A549 (cell line): ENCODE measurements around the gene CABYR. TPM values are rescaled to one million over a fixed set of nuclear protein-coding genes. Genes with fewer than 3 reads are reported as not detected.
A peak's percentile ranks its signal among the peaks of the same experiment; 100 is the strongest.

ENCODE experiments used
- ATAC-seq, 2 experiments: fragments of 200-7000 bp in 1 of 2; fragments of >200 bp in 1 of 2; cut with Nextera tagmentation in 1 of 2; cut with Tn5 transposase in 1 of 2; 3 replicates each; pipeline versions ENCODE4 v1.8.0 to v1.9.1; 2018 to 2020; ENCODE audit warnings: mild to moderate bottlenecking in 1 of 2, moderate library complexity in 1 of 2
- CTCF ChIA-PET: fragments of 300-600 bp; sonication (Branson Sonifier 250); formaldehyde crosslinking; extraction: SDS; loops from one replicate; lab custom pipeline; 2021; ENCODE audit warnings: antibody characterized with exemption, inconsistent platforms; lab: Yijun Ruan, JAX
- POLR2A ChIA-PET: fragments of 350-600 bp; formaldehyde crosslinking; extraction: SDS; loops from one replicate; lab custom pipeline; 2021; ENCODE audit warnings: antibody characterized with exemption, inconsistent platforms; lab: Yijun Ruan, JAX
- DNase-seq, 2 experiments: peaks; one replicate each; pipeline versions ENCODE4 v3.0.0 to v3.0.0-alpha.2; 2011 to 2016; ENCODE audit warnings: low read depth in 1 of 2, low spot score in 1 of 2
- FAIRE-seq: peaks from 2 replicates; lab custom pipeline; 2011; peaks lifted over from hg19 to GRCh38; lab: Jason Lieb, UNC
- H3K27ac ChIP-seq, 2 experiments: fragments of >200 bp; sonication (Bioruptor Twin); formaldehyde crosslinking; 3 replicates each; pipeline ENCODE4 v1.5.1; 2016 to 2017
- H3K4me1 ChIP-seq: fragments of >200 bp; sonication (Bioruptor Twin); formaldehyde crosslinking; 3 replicates; pipeline ENCODE4 v1.6.1; 2016
- H3K4me2 ChIP-seq: fragments of >200 bp; sonication (Bioruptor Twin); formaldehyde crosslinking; 3 replicates; pipeline ENCODE4 v1.6.1; 2016
- H3K4me3 ChIP-seq: fragments of >200 bp; sonication (Bioruptor Twin); formaldehyde crosslinking; 3 replicates; pipeline ENCODE4 v1.5.1; 2016
- H3K9me3 ChIP-seq: fragments of >200 bp; sonication (Bioruptor Twin); formaldehyde crosslinking; 3 replicates; pipeline ENCODE4 v1.6.1; 2016
- CBX2 ChIP-seq: fragments of 200-600 bp; sonication (generic); IDR thresholded peaks from 2 replicates; pipeline ENCODE4 v1.6.1; 2016; ENCODE audit warnings: low read depth, mild to moderate bottlenecking, borderline replicate concordance
- E2F6 ChIP-seq: IDR thresholded peaks from 2 replicates; pipeline ENCODE4 v1.6.1; 2012; ENCODE audit warnings: low read depth, borderline replicate concordance
- ESRRA ChIP-seq: fragments of 150-350 bp; IDR thresholded peaks from 2 replicates; pipeline ENCODE4 v1.6.1; 2014; ENCODE audit warnings: mild to moderate bottlenecking, low read length, borderline replicate concordance
- HDAC2 ChIP-seq: fragments of 200-600 bp; sonication (generic); IDR thresholded peaks from 2 replicates; pipeline ENCODE4 v1.6.1; 2016
- HES2 ChIP-seq: fragments of >200 bp; sonication (Bioruptor Twin); formaldehyde crosslinking; IDR thresholded peaks from 2 replicates; pipeline ENCODE4 v1.6.1; 2016
- HEYL ChIP-seq: fragments of 250-450 bp; sonication (Bioruptor Pico); IDR thresholded peaks from 2 replicates; pipeline ENCODE4 v1.8.0; 2021; ENCODE audit warnings: mild to moderate bottlenecking, moderate library complexity
- HMGXB4 ChIP-seq: fragments of 250-450 bp; sonication (Bioruptor Pico); IDR thresholded peaks from 2 replicates; pipeline ENCODE4 v1.5.0; 2021; ENCODE audit warnings: mild to moderate bottlenecking, moderate library complexity, borderline replicate concordance
- HOXB5 ChIP-seq: fragments of 250-450 bp; sonication (Bioruptor Pico); IDR thresholded peaks from 2 replicates; pipeline ENCODE4 v1.5.0; 2020; ENCODE audit warnings: mild to moderate bottlenecking, moderate library complexity
- JUNB ChIP-seq: fragments of >200 bp; sonication (Bioruptor Twin); formaldehyde crosslinking; IDR thresholded peaks from 2 replicates; pipeline ENCODE4 v1.6.1; 2016
- KDM1A ChIP-seq: fragments of 200-600 bp; sonication (generic); IDR thresholded peaks from 2 replicates; pipeline ENCODE4 v1.6.1; 2016; ENCODE audit warnings: low read depth, mild to moderate bottlenecking
- KDM5A ChIP-seq: fragments of 200-600 bp; sonication (generic); IDR thresholded peaks from 2 replicates; pipeline ENCODE4 v1.6.1; 2016; ENCODE audit warnings: antibody characterized with exemption, mild to moderate bottlenecking
- MAFK ChIP-seq: fragments of 450-650 bp; IDR thresholded peaks from 2 replicates; pipeline ENCODE4 v1.6.1; 2014; ENCODE audit not compliant: partially characterized antibody
- MYC ChIP-seq: IDR thresholded peaks from 2 replicates; pipeline ENCODE4 v1.6.1; 2012; ENCODE audit warnings: mild to moderate bottlenecking, inconsistent platforms, low read length, improper control_type of control experiment, borderline replicate concordance
- NFE2L2 ChIP-seq: fragments of 150-350 bp; conservative IDR thresholded peaks from 2 replicates; pipeline ENCODE4 v1.6.1; 2014; ENCODE audit warnings: low read length
- NR3C1 ChIP-seq: fragments of >200 bp; sonication (Bioruptor Twin); formaldehyde crosslinking; IDR thresholded peaks from 3 replicates; pipeline ENCODE4 v1.6.1; 2017
- POLR2A ChIP-seq: IDR thresholded peaks from 2 replicates; pipeline ENCODE4 v1.6.1; 2012; ENCODE audit warnings: mild to moderate bottlenecking, low read length
- RAD21 ChIP-seq, 2 experiments: fragments of >200 bp in 1 of 2; sonication (Bioruptor Twin) in 1 of 2; formaldehyde crosslinking in 1 of 2; IDR thresholded peaks in 1 of 2; conservative IDR thresholded peaks in 1 of 2; 2 replicates in 1 of 2; 3 replicates in 1 of 2; pipeline ENCODE4 v1.6.1; 2012 to 2018; ENCODE audit warnings: inconsistent platforms in 1 of 2
- RARB ChIP-seq: fragments of 250-450 bp; sonication (Bioruptor Pico); IDR thresholded peaks from 2 replicates; pipeline ENCODE4 v1.8.0; 2021; ENCODE audit warnings: mild to moderate bottlenecking, moderate library complexity
- RCOR1 ChIP-seq: fragments of 150-350 bp; IDR thresholded peaks from 2 replicates; pipeline ENCODE4 v1.6.1; 2014; ENCODE audit warnings: antibody characterized with exemption, low read length, low read depth
- RFX5 ChIP-seq: fragments of 450-650 bp; IDR thresholded peaks from 2 replicates; pipeline ENCODE4 v1.7.1; 2014; ENCODE audit warnings: antibody characterized with exemption, mild to moderate bottlenecking, moderate library complexity
- RNF2 ChIP-seq: fragments of 200-600 bp; sonication (generic); IDR thresholded peaks from 2 replicates; pipeline ENCODE4 v1.6.1; 2016; ENCODE audit warnings: low read depth, mild to moderate bottlenecking, antibody characterized with exemption, moderate library complexity, borderline replicate concordance
- SMC3 ChIP-seq: fragments of >200 bp; sonication (Bioruptor Twin); formaldehyde crosslinking; IDR thresholded peaks from 3 replicates; pipeline ENCODE4 v1.6.1; 2018; ENCODE audit warnings: inconsistent platforms
- SREBF2 ChIP-seq: fragments of 450-650 bp; IDR thresholded peaks from 2 replicates; pipeline ENCODE4 v1.6.1; 2014; ENCODE audit warnings: mild to moderate bottlenecking, moderate library complexity
- TFCP2L1 ChIP-seq: fragments of 250-450 bp; sonication (Bioruptor Pico); IDR thresholded peaks from 2 replicates; pipeline ENCODE4 v1.5.0; 2021; ENCODE audit warnings: mild to moderate bottlenecking
- WGBS: methylation state at CpG from one replicate; pipeline ENCODE4 v1.1.6; 2017; ENCODE audit errors: missing lambda C conversion rate; 5-methylcytosine and 5-hydroxymethylcytosine counted together
- polyA plus RNA-seq, 4 experiments: library from polyadenylated mRNA; depleted of rRNA in 3 of 4; stranded (reverse); fragments of >200 nt; fragmentation: RNase III in 1 of 4; extraction: RNeasy Plus Mini Kit Qiagen cat#74134 plus additional on column Dnase treatment in 1 of 4; gene quantifications; 2 replicates in 3 of 4; 3 replicates in 1 of 4; pipeline ENCODE4 v1.2.3, GENCODE V29; 2011 to 2017
- TF ChIP-seq, protein P1 (sequence below): fragments of >200 bp; sonication (Bioruptor Twin); formaldehyde crosslinking; IDR thresholded peaks from 3 replicates; pipeline ENCODE4 v1.5.1; 2016

The CABYR gene
- polyA plus RNA-seq, 2 of the 4 experiments (the other 2 are of a cell fraction), result 14.8 to 22.1 TPM

GRCh38 chr18:24168496-24168895 lies 29.6 kb downstream of the CABYR start (continued):
- TF ChIP-seq CBX2 (no peak), SMC3 (no peak), RARB (CRISPR knock-in tag) (no peak), RNF2 (no peak), KDM1A (no peak), MYC (no peak), JUNB (no peak), HMGXB4 (CRISPR knock-in tag) (no peak), HES2 (no peak), RFX5 (no peak)

GRCh38 chr18:24170360-24170759 lies 31.5 kb downstream of the CABYR start:
- Histone ChIP-seq H3K4me1 (0 out of 3 replicates have a peak, but pooled peaks cover 6% of the 10 kb centered on the region), H3K27ac (no peak overlapping the region), H3K4me3 (no peak overlapping the region), H3K4me2 (no peak overlapping the region), H3K9me3 (no peaks in the 10 kb centered on the region)
- ChIA-PET POLR2A (no interaction called here), CTCF (no interaction called here)
- no peak for FAIRE-seq
- 87% methylated on average over 8 of the region's 8 CpGs for WGBS
- no peak for DNase-seq
- no peak for ATAC-seq
- no peak for TF ChIP-seq HES2
- TF ChIP-seq RCOR1, result no peak
- no peak for TF ChIP-seq NR3C1
- TF ChIP-seq HMGXB4 (CRISPR knock-in tag), result no peak
- TF ChIP-seq MAFK, result no peak
- TF ChIP-seq CBX2, result no peak
- TF ChIP-seq SREBF2, result no peak
- no peak for TF ChIP-seq NFE2L2
- TF ChIP-seq, all 56 proteins: peak for 0

GRCh38 chr18:24173997-24174396 lies 35.1 kb downstream of the CABYR start:
- Histone ChIP-seq H3K4me1 (0 out of 3 replicates have a peak, but pooled peaks cover 6% of the 10 kb centered on the region), H3K4me2 (peak overlapping the region; percentile 38; the same call in 1 of the 3 replicates), H3K27ac (no peak overlapping the region), H3K4me3 (no peak overlapping the region), H3K9me3 (no peaks in the 10 kb centered on the region)
- WGBS, result 67% methylated on average over 3 of the region's 3 CpGs
- no peak for ATAC-seq
- FAIRE-seq, result no peak
- TF ChIP-seq NFE2L2, result peak; percentile 59
- TF ChIP-seq RNF2, result no peak
- TF ChIP-seq MAFK, result peak; percentile 88
- ChIA-PET CTCF (no interaction called here), POLR2A (no interaction called here)
- DNase-seq, result no peak

GRCh38 chr18:24176727-24177416 lies 38.0 kb downstream of the CABYR start:
- no peak overlapping the region for H3K27ac ChIP-seq
- H3K4me1 ChIP-seq, result peaks cover 9% of the 10 kb centered on the region; the same call in 1 of the 3 replicates
- FAIRE-seq (no peak), ATAC-seq (peak; percentile 81 to 86; a peak in 5 of 6 replicates), DNase-seq (peak; percentile 13 to 55)
- H3K4me3 ChIP-seq, result no peak overlapping the region
- no peaks in the 10 kb centered on the region for H3K9me3 ChIP-seq
- ChIA-PET POLR2A (interaction anchor here (1.0 to 1.9 kb wide), 2 partner anchors 38 to 95 kb away, joined by 4 to 7 read pairs; partner anchors contain the start of gene CABYR), CTCF (interaction anchor here (0.6 to 2.2 kb wide), 25 partner anchors 8 to 316 kb away, joined by 3 to 19 read pairs (median 3); no protein-coding TSS in a partner anchor)
- no peak overlapping the region for H3K4me2 ChIP-seq
- 60% methylated on average over 7 of the region's 7 CpGs for WGBS
- TF ChIP-seq KDM5A (no peak), RAD21 (conservative IDR thresholded peaks at IDR 0.05 in 1 of 2, IDR thresholded peaks at IDR 0.05 in 1 of 2) (peak; percentile 52 to 56), ESRRA (no peak), POLR2A (no peak), HDAC2 (no peak), E2F6 (no peak), TFCP2L1 (CRISPR knock-in tag) (no peak), HOXB5 (no peak), HEYL (CRISPR knock-in tag) (no peak)
- TF ChIP-seq, protein P1, sequence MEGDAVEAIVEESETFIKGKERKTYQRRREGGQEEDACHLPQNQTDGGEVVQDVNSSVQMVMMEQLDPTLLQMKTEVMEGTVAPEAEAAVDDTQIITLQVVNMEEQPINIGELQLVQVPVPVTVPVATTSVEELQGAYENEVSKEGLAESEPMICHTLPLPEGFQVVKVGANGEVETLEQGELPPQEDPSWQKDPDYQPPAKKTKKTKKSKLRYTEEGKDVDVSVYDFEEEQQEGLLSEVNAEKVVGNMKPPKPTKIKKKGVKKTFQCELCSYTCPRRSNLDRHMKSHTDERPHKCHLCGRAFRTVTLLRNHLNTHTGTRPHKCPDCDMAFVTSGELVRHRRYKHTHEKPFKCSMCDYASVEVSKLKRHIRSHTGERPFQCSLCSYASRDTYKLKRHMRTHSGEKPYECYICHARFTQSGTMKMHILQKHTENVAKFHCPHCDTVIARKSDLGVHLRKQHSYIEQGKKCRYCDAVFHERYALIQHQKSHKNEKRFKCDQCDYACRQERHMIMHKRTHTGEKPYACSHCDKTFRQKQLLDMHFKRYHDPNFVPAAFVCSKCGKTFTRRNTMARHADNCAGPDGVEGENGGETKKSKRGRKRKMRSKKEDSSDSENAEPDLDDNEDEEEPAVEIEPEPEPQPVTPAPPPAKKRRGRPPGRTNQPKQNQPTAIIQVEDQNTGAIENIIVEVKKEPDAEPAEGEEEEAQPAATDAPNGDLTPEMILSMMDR, result peak; percentile 59
